Measurements from ENCODE around the gene COG2.
"Not testable (repeated sequence)": the region's sequence is repeated elsewhere in the genome, so short reads cannot be mapped to it uniquely, and the experiment has no call there.

The COG2 gene, protein sequence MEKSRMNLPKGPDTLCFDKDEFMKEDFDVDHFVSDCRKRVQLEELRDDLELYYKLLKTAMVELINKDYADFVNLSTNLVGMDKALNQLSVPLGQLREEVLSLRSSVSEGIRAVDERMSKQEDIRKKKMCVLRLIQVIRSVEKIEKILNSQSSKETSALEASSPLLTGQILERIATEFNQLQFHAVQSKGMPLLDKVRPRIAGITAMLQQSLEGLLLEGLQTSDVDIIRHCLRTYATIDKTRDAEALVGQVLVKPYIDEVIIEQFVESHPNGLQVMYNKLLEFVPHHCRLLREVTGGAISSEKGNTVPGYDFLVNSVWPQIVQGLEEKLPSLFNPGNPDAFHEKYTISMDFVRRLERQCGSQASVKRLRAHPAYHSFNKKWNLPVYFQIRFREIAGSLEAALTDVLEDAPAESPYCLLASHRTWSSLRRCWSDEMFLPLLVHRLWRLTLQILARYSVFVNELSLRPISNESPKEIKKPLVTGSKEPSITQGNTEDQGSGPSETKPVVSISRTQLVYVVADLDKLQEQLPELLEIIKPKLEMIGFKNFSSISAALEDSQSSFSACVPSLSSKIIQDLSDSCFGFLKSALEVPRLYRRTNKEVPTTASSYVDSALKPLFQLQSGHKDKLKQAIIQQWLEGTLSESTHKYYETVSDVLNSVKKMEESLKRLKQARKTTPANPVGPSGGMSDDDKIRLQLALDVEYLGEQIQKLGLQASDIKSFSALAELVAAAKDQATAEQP

DNA sequence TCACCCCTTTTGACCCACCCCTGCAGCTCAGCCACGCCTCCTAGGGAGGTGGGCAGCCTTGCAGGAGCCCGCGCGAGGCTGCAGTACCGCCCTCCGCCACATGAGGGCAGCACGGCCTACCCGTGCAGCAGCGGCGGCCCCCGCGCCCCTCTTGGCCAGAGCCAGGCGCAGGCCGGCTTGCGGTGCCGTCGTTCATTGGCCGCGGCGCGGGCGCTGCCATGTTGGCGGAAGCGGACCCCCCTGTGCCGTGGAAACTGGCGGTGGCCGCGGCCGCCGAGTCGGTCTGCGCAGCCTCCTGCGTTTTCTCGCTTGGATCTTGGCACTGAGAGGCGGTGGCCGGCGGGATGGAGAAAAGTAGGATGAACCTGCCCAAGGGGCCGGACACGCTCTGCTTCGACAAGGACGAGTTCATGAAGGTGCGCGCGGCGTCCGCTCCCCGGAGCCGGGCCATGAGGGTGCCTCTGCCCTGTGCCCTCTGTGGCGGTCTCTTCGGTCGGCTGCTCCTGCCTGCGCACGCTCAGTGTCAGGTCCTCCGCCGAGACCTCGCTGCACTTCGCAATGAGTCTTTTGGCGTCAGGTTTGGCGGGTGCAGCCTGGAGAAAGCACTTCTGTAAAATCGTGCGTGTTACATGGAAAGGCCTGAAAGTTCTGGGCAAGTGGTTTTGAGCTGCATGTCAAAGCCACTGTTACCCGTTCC is at the start of gene COG2:
Gene COG2 (plus strand): TSS at position 219 of the 697 bp plus-strand sequence. CDS start 126 bp downstream, at position 345.
- DNase-seq, result peak; percentile 96

DNA sequence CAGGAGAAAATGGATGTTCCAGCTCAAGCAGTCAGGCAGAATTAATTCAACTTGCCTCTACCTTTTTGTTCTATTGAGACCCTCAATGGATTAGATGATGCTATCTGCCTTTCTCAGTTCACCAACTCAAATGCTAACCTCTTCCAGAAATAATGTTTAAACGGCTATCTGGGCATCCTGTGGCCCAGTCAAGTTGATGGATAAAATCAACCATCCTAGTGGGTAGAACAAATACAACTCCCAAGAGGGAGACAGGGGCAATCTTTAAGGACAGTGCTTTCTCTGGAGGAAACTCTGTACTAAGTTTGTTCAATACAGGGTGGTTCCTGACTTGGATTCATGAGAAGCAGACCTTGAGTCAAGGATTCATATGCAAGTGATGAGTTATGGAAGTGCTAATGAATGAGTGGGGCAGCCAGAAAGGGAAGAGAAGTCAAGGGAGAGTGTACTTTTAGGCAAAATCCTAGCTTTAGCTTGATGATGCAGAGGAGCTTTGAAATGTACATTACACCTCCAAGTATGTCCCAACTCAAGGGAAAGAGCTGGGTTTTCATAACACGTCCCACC is 49.4 kb upstream of the COG2 start:
- no peak for DNase-seq

DNA sequence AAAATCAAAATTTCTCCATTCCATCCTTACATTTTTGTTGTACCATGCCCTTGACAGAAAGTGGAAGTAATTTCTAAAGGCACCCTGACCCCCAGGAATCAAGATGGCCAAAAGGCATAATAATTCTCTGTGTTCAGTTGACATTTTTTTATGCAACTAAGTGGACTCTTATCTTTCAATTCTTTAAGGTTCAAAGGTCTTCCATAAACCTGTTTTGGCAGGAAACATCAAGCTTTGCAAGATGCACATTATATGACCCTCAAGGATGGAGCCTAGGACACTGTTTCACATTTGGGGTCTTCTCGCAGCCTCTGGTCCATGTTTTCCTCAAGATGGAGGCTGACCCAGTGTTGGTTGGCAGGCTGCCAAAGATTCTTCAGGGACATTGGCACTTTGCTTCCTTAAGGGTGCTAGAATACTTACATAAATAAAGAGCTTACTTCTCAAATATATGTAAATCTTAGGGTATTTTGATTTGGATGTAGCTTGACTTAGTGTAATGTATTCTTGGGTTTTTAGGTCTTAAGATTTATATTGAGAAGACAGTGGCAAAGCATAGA is 48.0 kb upstream of the COG2 start:
- no peak for DNase-seq

DNA sequence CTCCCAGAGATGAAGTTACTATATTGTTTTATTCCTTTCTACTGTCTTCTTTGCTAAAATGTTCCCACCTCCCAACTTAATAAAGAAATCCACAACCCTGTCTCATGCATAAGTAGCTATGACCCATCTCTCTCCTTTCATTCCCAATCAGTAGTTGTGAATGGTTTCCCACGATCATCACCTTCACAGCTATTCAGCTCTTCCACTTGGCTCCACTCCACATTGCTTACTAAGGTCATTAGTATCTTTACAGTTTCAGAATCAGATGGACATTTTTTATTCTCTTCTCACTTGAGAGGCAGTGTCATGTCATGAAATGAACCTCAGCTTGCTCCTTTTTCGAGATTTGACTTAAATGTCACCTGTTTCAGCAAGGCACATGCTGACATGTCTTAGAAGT is 47.1 kb upstream of the COG2 start:
- no peak for DNase-seq

DNA sequence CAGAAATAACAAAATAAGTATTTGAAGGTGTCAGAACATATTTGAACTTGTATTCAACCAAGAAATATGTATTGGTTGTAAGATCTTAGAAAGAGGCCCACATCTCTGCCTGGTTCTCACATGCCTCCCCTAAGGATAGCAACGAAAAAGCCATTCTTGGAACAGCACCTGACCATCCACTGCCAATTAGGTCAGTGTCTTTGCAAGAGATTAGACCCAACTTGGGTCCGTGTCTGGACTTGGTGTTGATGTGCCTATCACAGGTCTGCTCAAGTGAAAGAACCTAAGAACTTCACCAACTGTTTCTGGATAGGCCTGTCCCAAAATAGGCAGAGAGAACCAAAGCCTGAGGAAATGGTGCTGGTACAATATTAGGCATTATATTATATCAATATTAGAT is 46.0 kb upstream of the COG2 start:
- DNase-seq, result no peak

DNA sequence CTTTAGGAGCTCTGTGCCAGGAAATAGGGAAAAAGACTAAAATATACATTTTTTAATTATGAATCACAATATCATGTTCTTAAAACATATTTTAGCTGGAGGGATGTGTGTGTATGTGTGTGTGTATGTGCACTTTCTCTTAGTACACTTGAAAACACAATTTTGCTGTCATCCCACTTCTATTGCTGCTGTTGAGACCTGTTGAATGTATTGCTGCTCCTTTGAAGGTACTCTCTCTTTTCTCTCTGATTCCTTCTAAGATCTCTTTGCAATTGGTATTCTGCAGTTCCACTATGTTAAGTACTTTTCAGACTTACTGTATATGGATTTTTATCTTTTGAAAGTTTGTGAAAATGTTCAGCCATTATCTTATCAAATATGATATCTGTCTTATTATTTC is 43.5 kb upstream of the COG2 start:
- no peak for DNase-seq

DNA sequence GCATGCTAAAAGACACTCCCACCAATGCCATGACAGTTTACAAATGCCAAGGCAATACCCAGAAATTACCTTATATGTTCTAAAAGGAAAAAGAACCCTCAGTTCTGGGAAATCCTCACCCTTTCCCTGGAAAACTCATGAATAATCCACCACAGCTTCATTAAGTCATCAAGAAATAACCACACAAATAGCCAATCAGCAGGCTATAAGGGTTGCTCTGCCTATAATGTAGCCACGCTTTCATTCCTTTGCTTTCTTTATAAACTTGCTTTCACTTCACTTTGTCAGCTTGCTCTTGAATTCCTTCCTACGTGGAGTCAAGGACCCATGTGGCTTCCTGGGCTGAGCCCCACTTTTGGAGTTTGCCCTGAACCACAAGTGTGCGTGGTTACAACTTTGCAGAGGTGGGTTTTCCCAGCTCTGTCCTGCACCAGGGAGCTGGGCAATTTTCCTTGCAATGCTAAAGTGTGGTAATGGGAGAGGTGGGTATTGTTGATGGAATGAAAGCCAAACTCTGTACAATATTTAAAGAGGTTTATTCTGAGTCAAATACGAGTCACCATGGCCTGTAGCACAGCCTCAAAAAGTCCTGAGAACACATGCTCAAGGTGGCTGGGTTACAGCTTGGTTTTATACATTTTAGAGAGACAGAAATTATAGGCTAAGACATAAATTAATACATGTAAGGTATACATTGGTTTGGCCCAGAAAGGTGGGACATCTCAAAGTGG is 42.2 kb upstream of the COG2 start:
- no peak for DNase-seq

DNA sequence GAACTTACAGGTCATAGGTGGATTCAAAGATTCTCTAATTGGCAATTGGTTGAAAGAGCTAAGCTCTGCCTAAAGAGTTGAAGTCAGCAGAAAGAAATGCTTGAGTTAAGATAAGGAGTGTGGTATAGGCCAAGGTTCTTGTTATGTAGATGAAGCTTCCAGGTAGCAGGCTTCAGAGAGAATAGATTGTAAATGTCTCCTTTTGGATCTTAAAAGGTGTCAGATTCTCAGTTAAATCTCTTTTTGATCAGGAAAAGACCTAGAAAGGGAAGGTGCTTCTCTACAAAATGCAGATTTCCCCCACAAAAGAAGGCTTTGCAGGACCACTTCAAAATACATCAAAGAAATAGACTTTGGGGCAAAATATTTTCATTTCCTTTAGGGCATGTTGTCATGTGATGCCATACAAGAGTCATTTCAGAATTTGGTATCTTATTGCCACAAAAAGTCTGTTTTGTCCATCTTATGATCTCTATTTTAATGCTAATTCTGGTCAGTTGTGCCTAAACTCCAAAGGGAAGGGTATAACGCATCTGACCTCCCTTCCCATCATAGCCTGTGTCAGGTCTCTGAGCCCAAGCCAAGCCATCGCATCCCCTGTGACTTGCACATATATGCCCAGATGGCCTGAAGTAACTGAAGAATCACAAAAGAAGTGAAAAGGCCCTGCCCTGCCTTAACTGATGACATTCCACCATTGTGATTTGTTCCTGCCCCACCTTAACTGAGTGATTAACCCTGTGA is 41.5 kb upstream of the COG2 start:
- DNase-seq, result not testable (repeated sequence)

DNA sequence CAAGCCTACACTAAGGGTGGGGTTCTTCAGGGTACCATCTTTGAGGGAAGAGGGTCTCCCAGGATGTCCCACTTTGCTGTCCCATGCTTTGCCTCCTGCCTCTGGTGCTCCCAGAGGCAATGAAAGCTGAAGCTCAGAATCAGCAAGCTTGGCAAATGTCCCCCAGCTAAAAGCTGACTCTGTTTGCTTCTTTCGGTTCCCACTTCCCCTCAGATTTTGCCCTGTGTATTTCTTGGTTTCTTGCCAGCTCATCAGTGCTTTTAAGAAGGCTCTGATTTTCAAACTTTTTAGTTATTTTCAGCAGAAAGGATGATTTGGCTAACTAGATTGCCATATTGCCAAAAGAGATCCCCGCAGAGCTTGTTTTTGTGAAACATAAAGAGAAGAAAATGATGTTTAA is 33.1 kb upstream of the COG2 start:
- DNase-seq, result no peak

DNA sequence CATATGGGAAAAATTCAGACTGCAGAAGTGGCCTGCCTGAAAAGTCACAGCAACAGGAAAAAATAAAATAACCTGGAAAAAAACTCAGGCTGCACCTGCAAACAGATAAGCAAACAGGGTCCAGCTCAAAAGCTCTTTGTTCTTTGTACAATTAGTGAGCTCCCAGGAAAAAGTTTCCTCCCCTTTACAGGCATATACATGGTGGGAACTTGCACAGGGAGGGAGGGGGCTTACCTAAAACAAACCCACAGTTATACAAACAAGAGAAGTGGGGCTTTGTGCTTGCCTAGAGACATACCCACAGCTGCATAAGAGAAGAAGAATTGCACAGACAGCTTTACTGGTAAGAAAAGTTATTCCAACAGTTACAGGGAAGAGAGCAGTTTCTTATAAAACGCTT is 31.7 kb upstream of the COG2 start:
- no peak for DNase-seq

DNA sequence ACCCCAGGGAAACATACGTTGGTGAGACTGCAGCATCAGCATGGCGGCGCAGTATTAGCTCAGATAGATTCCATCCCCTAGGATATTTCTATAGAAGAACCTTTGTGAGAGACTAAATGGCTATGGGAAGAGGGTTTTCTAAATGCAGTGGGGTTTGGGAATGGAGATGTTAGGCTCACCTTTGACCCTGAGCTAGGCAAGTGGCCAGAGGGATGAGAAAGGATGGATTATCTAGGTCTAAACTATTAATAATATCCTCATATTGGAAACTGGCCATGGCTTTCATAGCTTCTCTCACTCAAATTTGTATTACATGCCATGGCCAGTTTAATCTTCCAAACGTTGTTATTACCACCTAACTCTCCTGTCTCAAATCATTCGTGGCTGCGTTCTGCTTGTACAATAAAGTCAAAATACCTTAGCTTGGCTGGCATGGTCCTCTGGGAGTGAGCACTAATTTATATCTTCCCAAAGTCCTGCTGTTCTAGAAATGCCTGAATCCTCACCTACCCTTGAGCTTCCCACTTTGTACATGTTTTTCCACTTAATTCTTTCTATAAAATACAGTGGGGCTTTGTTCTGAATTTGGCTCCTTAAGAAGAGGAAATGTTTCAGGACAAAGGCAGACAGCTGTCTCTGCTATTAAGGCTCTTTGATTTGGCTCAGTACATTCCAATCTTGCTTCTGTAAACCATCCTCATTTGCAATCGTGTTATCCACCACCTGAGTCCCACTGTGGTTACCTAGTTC is 31.0 kb upstream of the COG2 start:
- no peak for DNase-seq

DNA sequence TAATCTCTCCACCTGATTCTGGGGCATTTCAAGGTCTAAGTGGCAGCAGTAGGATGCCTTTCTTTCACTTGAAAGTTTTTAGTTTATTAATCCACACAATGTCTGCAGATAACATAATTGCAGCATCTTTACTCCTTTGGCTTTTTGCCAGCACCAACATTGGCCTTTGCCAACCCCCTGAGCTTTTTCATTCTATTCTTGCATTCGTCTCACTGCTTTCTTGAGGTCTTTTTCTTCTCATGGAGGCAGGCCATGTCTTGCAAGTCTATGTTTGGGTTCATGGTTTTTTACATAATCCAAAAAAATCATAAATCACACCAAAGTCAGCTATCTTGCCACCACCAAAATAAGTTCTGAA is 30.4 kb upstream of the COG2 start:
- DNase-seq, result no peak

DNA sequence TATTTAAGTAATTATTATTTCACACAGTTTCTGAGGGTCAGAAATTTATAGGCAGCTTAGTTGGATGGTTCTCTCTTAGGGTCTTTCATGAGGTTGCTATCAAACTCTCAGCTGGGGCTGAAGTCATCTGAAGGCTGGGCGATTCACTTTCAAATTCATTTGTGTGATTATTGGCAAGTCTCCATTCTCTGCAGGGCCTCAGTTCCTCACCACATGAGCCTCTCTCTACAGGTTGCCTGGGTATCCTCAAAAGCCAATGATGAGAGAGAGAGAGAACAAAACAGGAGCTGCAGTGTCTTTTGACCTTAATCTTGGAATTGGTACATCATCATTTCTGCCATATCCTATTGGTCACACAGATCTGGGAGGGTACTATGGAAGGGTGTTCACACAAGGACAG is 29.6 kb upstream of the COG2 start:
- no peak for DNase-seq

DNA sequence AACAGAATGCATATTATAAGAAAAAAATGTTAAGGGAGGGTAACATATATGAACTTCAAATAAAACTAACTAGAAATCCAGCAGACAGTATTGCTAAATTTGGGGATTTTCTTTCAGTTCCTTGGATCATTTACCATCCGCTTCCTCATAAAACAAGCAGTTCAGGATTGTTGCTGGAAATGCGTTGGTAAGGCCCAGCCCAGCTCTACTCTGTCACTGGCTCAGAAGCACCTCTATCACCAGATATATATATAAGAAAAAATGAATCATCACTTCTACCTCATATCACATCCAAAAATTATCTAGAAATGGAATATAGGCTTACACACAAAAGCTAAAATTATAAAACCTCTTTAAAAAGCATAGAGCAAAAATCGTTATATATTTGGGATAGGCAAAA is 28.2 kb upstream of the COG2 start:
- no peak for DNase-seq

DNA sequence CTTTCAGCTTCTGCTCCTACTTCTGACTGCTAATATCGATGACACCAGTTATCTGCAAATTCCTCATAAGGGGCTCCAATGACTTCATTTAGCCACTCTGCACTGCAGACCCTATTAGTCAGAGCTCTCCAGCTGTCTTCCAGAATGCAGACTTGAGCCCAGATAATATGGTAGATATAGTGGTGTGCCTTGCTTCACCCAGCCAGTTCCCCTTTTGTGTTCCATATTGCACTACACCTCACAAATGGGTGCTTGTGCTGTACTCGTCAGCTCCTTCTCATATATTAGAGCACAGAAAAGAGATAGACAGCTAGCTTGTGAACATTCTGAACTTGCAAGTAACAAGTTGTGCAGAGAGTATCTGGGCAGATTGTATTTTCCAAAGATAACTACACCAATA is 23.7 kb upstream of the COG2 start:
- DNase-seq, result no peak

DNA sequence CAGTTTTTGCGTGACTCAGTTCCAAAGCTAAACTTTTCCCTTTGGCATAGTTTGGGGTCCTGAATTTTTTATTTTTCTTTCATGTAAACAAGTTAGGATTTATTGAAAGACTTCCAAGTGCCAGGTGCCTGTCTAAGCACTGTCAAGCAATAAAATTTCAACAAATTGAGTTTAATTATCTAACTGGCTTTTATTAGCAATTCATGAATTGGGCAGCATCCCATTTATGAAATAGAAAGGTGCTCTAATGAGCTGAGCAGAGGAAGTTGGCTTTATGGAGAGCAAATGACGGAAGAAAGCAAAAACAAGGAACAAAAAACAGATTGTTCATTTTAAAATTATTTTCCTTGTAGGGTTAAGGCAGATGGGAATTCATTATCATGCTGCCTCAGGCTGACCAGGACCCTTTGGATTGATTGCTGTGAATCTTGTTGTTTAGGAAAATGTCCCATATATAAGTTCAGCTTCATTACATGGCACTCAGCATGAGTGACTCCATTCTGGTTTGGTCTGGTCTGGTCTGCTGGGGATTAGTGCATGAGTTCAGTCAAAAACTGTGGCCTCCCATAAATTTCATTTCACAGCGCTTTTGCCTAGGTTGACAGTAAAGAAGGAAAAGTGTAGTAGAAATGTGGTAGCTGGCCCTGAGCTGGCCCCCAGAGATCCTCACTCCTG is 21.5 kb upstream of the COG2 start:
- no peak for DNase-seq

DNA sequence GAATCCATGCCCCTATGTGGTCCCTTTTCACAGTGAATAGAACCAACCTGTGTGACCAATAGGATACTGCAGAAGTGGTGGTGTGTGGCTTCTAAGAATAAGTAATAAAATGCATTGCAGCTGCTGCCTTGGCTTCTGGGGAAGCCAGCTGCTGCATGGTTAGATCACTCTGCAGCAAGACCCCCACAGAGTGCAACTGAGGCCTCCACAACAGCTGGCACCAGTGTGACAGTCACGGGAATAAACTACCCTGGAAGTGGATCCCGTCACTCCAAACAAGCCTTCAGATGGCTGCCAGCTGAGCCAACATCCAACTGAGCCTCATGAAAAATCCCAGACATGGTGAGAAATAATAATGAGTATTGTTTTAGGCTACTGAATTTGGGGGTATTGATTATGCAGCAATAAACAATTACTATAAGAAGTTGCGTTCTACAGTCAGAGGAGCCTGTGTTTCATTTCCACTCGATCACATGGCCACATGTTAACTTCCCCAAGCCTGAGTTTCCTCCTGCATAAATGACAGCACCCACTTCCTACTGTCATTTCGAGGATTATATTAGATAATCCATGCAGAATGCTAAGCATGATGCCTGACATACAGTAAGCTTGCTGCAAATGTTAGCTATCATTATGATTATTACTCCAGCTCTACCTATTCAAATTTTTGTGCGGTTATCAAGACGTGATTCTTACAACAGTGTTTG is 20.8 kb upstream of the COG2 start:
- DNase-seq, result no peak

DNA sequence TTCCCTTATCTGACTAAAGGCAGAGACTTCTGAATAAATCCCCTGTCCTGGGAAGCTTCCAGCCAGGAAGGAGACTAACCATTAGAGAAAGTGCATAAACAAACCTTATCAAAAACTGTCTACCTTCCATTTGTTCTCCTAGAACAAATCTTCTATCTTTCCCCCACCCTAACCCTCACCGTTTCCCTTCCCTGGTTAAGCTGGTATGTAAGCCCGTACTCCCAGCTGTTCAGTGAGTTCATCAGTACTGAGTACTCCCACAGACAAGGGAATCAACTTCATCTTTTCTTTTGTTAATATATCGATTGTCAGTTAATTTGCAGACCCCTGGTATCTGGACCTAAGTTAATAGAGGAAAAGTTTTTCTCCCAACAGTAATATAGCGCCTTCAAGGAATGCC is 20.1 kb upstream of the COG2 start:
- DNase-seq, result no peak

DNA sequence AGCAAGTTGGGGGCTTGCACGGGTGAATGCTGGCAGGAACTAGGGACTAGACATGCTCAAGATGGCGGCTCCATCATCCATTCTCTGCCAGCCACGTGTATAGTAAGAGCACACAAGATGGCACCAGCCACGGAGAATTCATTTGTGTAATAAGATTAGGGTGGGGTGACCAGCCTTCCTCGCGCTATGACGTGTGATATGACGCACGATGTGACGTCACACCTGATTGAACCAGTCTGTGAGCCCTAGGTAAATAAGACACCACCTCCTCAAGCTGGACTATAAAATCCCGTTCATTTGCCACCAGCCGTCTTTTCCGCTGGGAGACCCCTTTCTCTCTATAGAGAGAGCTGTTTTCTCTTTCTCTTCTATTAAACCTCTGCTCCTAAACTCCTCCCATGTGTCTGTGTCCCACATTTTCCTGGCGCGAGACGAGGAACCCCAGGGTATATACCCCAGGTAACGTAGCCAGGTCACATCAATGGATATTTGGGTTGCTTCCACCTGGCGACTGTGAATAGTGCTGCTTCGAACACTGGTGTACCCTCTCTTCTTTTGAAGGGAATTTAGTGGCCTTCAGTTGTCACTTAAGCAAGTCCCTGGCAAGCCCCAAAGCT is 18.1 kb upstream of the COG2 start:
- DNase-seq, result no peak

Measured in activated CD4-positive, alpha-beta T cell treated with anti-CD3 and anti-CD28 coated beads, Interleukin-10, Interleukin-2, amounts not matched to agents 100 ng/mL and 50 ng/mL, durations not matched to agents 16 hours and 8 hours (primary cell).